Gastrocnemius medialis (tissue), 4 donors: Measurements from ENCODE around the gene SMURF1.

ENCODE experiments used
- POLR2A ChIP-seq, 2 donors: fragments of 450-650 bp; IDR thresholded peaks; one replicate each; pipeline ENCODE4 v1.6.1; 2017; ENCODE audit warnings: antibody characterized with exemption in 2 of 2, mild to moderate bottlenecking in 2 of 2, moderate library complexity in 2 of 2
- TF ChIP-seq, protein P1 (sequence below), 5 experiments: fragments of 450-650 bp in 3 of 5; fragments of 200-600 bp in 2 of 5; sonication (generic) in 2 of 5; IDR thresholded peaks in 4 of 5; conservative IDR thresholded peaks in 1 of 5; 1 replicate in 4 of 5; 2 replicates in 1 of 5; pipeline ENCODE4 v1.5.1; 2016 to 2019; ENCODE audit warnings: antibody characterized with exemption in 5 of 5, mild to moderate bottlenecking in 3 of 5, moderate library complexity in 3 of 5

DNA sequence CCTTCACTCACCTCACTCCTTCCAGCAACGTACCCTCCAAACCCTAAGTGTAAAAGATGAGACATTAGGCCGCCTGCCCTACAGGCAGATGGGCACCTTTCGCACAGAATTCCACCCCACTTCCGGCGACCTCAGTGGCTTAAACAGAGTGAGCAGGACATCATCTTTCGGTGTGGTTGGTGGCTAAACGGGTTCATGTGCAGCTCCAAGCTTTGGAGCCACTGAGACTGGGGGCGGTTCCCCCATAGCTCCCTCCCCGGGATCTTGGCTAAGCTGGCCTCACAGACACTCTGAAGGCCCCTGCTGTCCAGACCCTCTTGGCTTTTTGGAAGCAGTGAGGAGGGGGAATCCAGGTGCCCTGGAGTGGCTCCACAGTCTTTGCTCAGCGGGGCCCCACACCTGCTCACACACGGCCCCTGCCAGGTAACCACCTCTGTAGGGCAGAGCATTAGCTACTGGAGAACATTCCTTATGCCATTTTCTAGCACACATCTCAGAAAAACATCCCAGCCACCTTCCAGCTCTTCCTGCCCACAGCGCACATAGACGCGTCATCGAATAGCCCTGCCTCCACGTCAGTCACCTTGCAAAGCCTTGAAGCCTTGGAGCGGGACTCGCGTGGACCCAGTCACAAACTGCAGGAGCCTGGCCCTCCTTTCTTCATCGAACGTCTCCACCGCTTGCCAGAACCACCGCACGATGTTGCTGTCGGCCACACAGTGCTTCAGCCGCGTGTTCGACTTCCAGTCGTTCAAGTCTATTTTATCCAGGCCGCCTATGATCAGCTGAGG is 108.8 kb downstream of the SMURF1 start:
- no peak for TF ChIP-seq POLR2A (IDR thresholded peaks at IDR 0.05)
- TF ChIP-seq, protein P1, sequence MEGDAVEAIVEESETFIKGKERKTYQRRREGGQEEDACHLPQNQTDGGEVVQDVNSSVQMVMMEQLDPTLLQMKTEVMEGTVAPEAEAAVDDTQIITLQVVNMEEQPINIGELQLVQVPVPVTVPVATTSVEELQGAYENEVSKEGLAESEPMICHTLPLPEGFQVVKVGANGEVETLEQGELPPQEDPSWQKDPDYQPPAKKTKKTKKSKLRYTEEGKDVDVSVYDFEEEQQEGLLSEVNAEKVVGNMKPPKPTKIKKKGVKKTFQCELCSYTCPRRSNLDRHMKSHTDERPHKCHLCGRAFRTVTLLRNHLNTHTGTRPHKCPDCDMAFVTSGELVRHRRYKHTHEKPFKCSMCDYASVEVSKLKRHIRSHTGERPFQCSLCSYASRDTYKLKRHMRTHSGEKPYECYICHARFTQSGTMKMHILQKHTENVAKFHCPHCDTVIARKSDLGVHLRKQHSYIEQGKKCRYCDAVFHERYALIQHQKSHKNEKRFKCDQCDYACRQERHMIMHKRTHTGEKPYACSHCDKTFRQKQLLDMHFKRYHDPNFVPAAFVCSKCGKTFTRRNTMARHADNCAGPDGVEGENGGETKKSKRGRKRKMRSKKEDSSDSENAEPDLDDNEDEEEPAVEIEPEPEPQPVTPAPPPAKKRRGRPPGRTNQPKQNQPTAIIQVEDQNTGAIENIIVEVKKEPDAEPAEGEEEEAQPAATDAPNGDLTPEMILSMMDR (IDR thresholded peaks at IDR 0.05 in 4 of 5, conservative IDR thresholded peaks at IDR 0.05 in 1 of 5): no peak
